ENCODE results near the gene RASGEF1C. TPM values are rescaled to one million over a fixed set of nuclear protein-coding genes. Genes with fewer than 3 reads are reported as not detected.

Gene RASGEF1C
- total and polyA plus RNA-seq, 2 of the 13 experiments (the other 11 are each of a cell fraction or from before 2014, with no cell fraction given) = not detected

- no peak for TF ChIP-seq ZFP82 (CRISPR knock-in tag; IDR thresholded peaks at IDR 0.05; ENCODE audit: borderline replicate concordance)
- no peak for TF ChIP-seq ZBTB7B (CRISPR knock-in tag; IDR thresholded peaks at IDR 0.05)
- TF ChIP-seq ZNF772 (CRISPR knock-in tag; IDR thresholded peaks at IDR 0.05) = no peak
- TF ChIP-seq NBN (conservative IDR thresholded peaks at IDR 0.05) = no peak
- TF ChIP-seq ZNF3 (CRISPR knock-in tag; IDR thresholded peaks at IDR 0.05) = no peak
- no peak for TF ChIP-seq TBP (CRISPR knock-in tag; IDR thresholded peaks at IDR 0.05)
- TF ChIP-seq ZFP36L2 (CRISPR knock-in tag; IDR thresholded peaks at IDR 0.05) = no peak
- no peak for TF ChIP-seq FOXC1 (CRISPR knock-in tag; IDR thresholded peaks at IDR 0.05; ENCODE audit: borderline replicate concordance)
Measured at GRCh38 chr5:180160215-180160614, 48.8 kb downstream of the RASGEF1C start (continued).

- H3K9me3 ChIP-seq (ENCODE audit: low read length) = no peaks in the 10 kb centered on the region
- H3K27me3 ChIP-seq (ENCODE audit: control insufficient read depth in 1 of 2, insufficient read depth in 2 of 2, low read length in 2 of 2) = peaks cover 7 to 58% of the 10 kb centered on the region in 2 experiments; a peak in 4 of 5 replicates
- no peaks in the 10 kb centered on the region for H3K79me2 ChIP-seq (ENCODE audit: insufficient read depth, low read length)
- ChIA-PET POLR2A (no interaction called here), CTCF (ENCODE audit: low intra/inter-chr PET ratio, low total read pairs) (no interaction called here)
- ATAC-seq (no peak), FAIRE-seq (no peak), DNase-seq (ENCODE audit: low spot score) (no peak)
- no peak overlapping the region for H3K4me2 ChIP-seq (ENCODE audit: low read depth, low read length)
- no peak overlapping the region for H3K27ac ChIP-seq (ENCODE audit: extremely low read length, insufficient read depth, low read length)
- no peak overlapping the region for H3K4me3 ChIP-seq (replicated peaks in 1 of 3; ENCODE audit: insufficient read depth in 1 of 3, low read depth in 2 of 3, low read length in 3 of 3)
- no peaks in the 10 kb centered on the region for H3K36me3 ChIP-seq (replicated peaks in 1 of 2; ENCODE audit: control insufficient read depth in 1 of 2, insufficient read depth in 2 of 2, low read length in 2 of 2)
- H3K4me1 ChIP-seq (ENCODE audit: insufficient read depth, low read length) = no peaks in the 10 kb centered on the region
- intact Hi-C loops (cut with micrococcal nuclease; ENCODE audit: unreplicated experiment) (loop anchor here (5.0 kb wide), 1 partner anchor 158 kb away; no protein-coding TSS in a partner anchor), in situ Hi-C loops (cut with HindIII; ENCODE audit: extremely low pct_ligation_motif_present, low pct_unique_long_range_greater_than_20kb) (no loop called here)
- H2AFZ ChIP-seq (ENCODE audit: low read length) = no peak overlapping the region
- WGBS (ENCODE audit: low lambda C conversion rate) = 2% methylated on average over 6 of the region's 8 CpGs
- H3K9ac ChIP-seq (ENCODE audit: insufficient read depth, low read depth, low read length) = no peak overlapping the region
- BruUV-seq (replicated peaks) = no TSS peak
- no peaks in the 10 kb centered on the region for H4K20me1 ChIP-seq (ENCODE audit: insufficient read depth, low read length)
- no peak for TF ChIP-seq SRF (IDR thresholded peaks at IDR 0.05; ENCODE audit: low read depth, low read length)
- no peak for TF ChIP-seq MYPOP (CRISPR knock-in tag; IDR thresholded peaks at IDR 0.05)
- TF ChIP-seq SMAD1 (CRISPR knock-in tag; IDR thresholded peaks at IDR 0.05; ENCODE audit: borderline replicate concordance, low read depth) = no peak
- TF ChIP-seq ELK4 (CRISPR knock-in tag; IDR thresholded peaks at IDR 0.05; ENCODE audit: borderline replicate concordance) = no peak
- TF ChIP-seq RAD21 (CRISPR knock-in tag; IDR thresholded peaks at IDR 0.05) = no peak
- TF ChIP-seq FOXM1 (CRISPR knock-in tag; IDR thresholded peaks at IDR 0.05) = no peak
- no peak for TF ChIP-seq CAMTA2 (CRISPR knock-in tag; IDR thresholded peaks at IDR 0.05; ENCODE audit: borderline replicate concordance)
- TF ChIP-seq JUNB (CRISPR knock-in tag; IDR thresholded peaks at IDR 0.05; ENCODE audit: borderline replicate concordance) = no peak
- TF ChIP-seq SKI (IDR thresholded peaks at IDR 0.05; ENCODE audit: partially characterized antibody) = no peak
- TF ChIP-seq ZNF652 (CRISPR knock-in tag; IDR thresholded peaks at IDR 0.05; ENCODE audit: borderline replicate concordance, low read depth) = no peak
- no peak for TF ChIP-seq KMT2B (CRISPR knock-in tag; IDR thresholded peaks at IDR 0.05)
- TF ChIP-seq ZNF333 (CRISPR knock-in tag; IDR thresholded peaks at IDR 0.05; ENCODE audit: borderline replicate concordance) = no peak
- no peak for TF ChIP-seq ATM (IDR thresholded peaks at IDR 0.05; ENCODE audit: borderline replicate concordance)
Measured at GRCh38 chr5:180159756-180160155, 49.3 kb downstream of the RASGEF1C start.
